ENCODE measurements around the gene PIK3R6. TPM values are rescaled to one million over a fixed set of nuclear protein-coding genes. Genes with fewer than 3 reads are reported as not detected.

Gene PIK3R6
- total RNA-seq, 4 donors from 2014 or later, result 2.0 to 3.7 (median 2.4) TPM

DNA sequence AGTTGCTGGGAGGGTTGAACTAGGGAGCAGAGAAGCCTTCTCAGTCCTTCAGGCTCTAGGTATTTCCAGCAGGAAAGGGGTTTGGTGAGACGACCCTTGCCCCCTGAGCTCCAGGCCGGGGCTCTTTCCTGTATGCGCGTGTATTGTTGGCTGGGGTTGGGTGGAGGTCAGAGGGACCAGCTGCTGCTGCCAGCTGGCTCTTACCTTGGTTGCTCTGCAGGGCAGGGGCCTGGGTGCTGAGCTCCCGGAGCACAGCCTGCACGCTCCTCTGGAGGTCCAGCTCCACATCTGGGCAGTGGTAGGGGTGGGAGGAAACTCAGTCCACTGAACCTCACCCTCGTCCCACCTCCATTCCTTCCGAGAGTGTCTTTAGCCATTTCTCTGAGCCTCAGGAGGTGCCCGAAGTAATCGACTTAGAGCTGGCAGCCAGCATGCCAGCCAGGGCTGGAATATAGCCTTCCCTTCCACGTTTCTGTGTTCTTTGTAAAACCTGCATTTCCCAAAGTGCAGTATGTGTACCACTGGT, 28.0 kb downstream of the PIK3R6 start:
- TF ChIP-seq CTCF (IDR thresholded peaks at IDR 0.05; ENCODE audit: low read depth), result no peak

DNA sequence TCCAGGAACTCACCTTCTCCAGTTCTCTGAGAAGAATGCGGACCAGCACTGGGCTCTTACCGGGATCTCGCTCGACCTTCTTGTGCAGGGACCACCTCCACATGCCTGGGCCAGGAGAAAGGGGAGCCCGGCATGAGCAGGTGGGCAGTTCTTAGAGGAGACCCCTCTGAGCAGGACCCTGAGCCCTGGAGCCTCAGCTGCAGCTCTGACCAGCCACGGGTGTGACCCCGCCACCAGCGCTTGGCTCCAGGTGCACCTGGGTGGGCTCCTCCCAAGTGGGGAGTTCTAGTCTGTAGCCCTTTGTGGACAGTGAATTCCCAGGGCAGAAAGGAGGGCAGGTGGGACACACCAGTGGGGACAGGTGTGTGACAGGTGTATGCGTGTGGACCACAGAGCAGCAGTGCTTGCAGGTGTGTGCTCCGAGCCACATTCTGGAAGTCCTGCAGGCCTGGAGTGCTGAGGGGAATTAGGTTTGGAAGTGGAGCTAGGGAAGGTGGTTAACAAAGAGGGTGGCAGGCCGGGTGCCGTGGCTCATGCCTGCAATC, 28.9 kb downstream of the PIK3R6 start:
- TF ChIP-seq CTCF (IDR thresholded peaks at IDR 0.05; ENCODE audit: low read depth), result no peak

GRCh38 chr17:8837563-8838075, 29.9 kb downstream of the PIK3R6 start:
- no peak for TF ChIP-seq CTCF (IDR thresholded peaks at IDR 0.05; ENCODE audit: low read depth)

GRCh38 chr17:8836821-8837562, 30.5 kb downstream of the PIK3R6 start:
- TF ChIP-seq CTCF (IDR thresholded peaks at IDR 0.05; ENCODE audit: low read depth), result no peak

- no peak for TF ChIP-seq CTCF (IDR thresholded peaks at IDR 0.05; ENCODE audit: low read depth)
Measured at GRCh38 chr17:8835631-8836364, 31.7 kb downstream of the PIK3R6 start.

DNA sequence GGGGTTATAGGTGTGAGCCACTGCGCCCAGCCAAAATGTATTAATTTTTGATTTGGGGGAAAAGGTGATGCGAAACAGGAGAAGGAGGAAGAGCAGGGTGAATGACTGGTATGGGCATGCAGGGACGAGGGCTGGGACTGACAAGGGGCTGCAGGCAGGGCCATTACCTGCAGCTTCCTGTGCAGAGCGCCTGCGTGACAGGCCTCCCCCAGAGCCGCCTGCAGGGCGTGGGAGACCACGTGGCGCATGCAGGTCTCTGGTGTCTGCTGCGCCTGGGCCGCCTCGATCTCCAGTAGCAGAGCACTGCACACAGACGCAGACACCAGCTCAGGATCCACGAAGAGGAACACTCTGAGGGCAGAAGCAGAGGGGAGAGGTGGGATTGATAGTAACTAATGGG, 32.4 kb downstream of the PIK3R6 start:
- no peak for TF ChIP-seq CTCF (IDR thresholded peaks at IDR 0.05; ENCODE audit: low read depth)
